Aorta (tissue), 5 donors: ENCODE results near the gene LIN54. TPM values are rescaled to one million over a fixed set of nuclear protein-coding genes. Genes with fewer than 3 reads are reported as not detected.

Experiments
- ATAC-seq: fragments of 200-7000 bp; cut with Tn5 transposase; one replicate; pipeline ENCODE4 v1.9.1; 2022; ENCODE audit warnings: moderate library complexity; ENCODE audit not compliant: low FRiP score
- DNase-seq, 2 donors: peaks; one replicate each; pipeline ENCODE4 v3.0.0-alpha.2; 2020
- H3K27ac ChIP-seq, 2 donors: one replicate each; pipeline ENCODE4 v1.5.1; 2013; ENCODE audit warnings: low read length in 2 of 2, mild to moderate bottlenecking in 2 of 2, moderate library complexity in 2 of 2, control low read depth in 1 of 2, inconsistent platforms in 1 of 2, low read depth in 1 of 2
- H3K27me3 ChIP-seq, 2 donors: one replicate each; pipeline ENCODE4 v1.6.1; 2013; ENCODE audit warnings: control low read depth in 1 of 2, low read length in 1 of 2, mild to moderate bottlenecking in 1 of 2, moderate library complexity in 1 of 2; ENCODE audit not compliant: insufficient read depth in 2 of 2, control insufficient read depth in 1 of 2
- H3K36me3 ChIP-seq, 2 donors: one replicate each; pipeline ENCODE4 v1.6.1; 2013; ENCODE audit warnings: control low read depth in 1 of 2, low read length in 1 of 2, mild to moderate bottlenecking in 1 of 2; ENCODE audit not compliant: insufficient read depth in 2 of 2, control insufficient read depth in 1 of 2
- H3K4me1 ChIP-seq, 2 donors: one replicate each; pipeline ENCODE4 v1.6.1; 2013; ENCODE audit warnings: low read length in 2 of 2, control low read depth in 1 of 2, mild to moderate bottlenecking in 1 of 2, moderate library complexity in 1 of 2; ENCODE audit not compliant: insufficient read depth in 2 of 2, control insufficient read depth in 1 of 2
- H3K4me3 ChIP-seq, 2 donors: one replicate each; pipeline ENCODE4 v1.5.1; 2013; ENCODE audit warnings: low read length in 2 of 2, control low read depth in 1 of 2, mild to moderate bottlenecking in 1 of 2
- H3K9me3 ChIP-seq: one replicate; pipeline ENCODE4 v1.6.1; 2013; ENCODE audit warnings: mild to moderate bottlenecking, low read length; ENCODE audit not compliant: control insufficient read depth
- WGBS, 2 donors: extraction: QIAGEN DNeasy Blood & Tissue Kit; methylation state at CpG; one replicate each; pipeline ENCODE4 v1.1.7; 2013; 5-methylcytosine and 5-hydroxymethylcytosine counted together
- intact Hi-C, 2 donors: fragments of 100-400 bp; cut with DNase I; formaldehyde crosslinking; loops; one replicate each; pipeline versions ENCODE4 v1.14.2 to v1.15.0; 2022
- polyA plus RNA-seq, 2 donors: library from polyadenylated mRNA; stranded (reverse); fragments of 200-250 nt; gene quantifications; one replicate each; pipeline ENCODE4 v1.2.3, GENCODE V29; 2013
- total RNA-seq, 2 donors: library from RNA; stranded (reverse); fragmentation: NEBNext Ultra II Directional; extraction: Animal tissue kit (Norgen Biotek cat#: 25700); gene quantifications; one replicate each; pipeline ENCODE4 v1.2.1, GENCODE V29; 2021
- donor health status: healthy with polysubstance abuse.
- donor health status: Bipolar disorder and iron deficiency.
- donor health status: DM: no; HTN: no; CAD: no.
- donor health status: DM: no; HTN: no; CAD: no.
- donor health status: DM: yes; HTN: yes; CAD: no.

Gene LIN54
- total and polyA plus RNA-seq, 4 donors: 2.8 to 9.7 (median 5.0) TPM

GRCh38 chr4:82975792-82976191, 34.8 kb downstream of the LIN54 start:
- ATAC-seq (no peak), DNase-seq (no peak)
- H3K4me1 ChIP-seq: no peaks in the 10 kb centered on the region
- H3K4me3 ChIP-seq: no peak overlapping the region
- WGBS, 2 donors: 84 to 89% methylated on average over 2 of the region's 2 CpGs
- no peaks in the 10 kb centered on the region for H3K36me3 ChIP-seq
- no peak overlapping the region for H3K27ac ChIP-seq
- no peaks in the 10 kb centered on the region for H3K9me3 ChIP-seq
- H3K27me3 ChIP-seq: no peaks in the 10 kb centered on the region
- intact Hi-C loops: no loop called here

GRCh38 chr4:82969414-82969813, 41.2 kb downstream of the LIN54 start:
- intact Hi-C loops: no loop called here
- Histone ChIP-seq H3K36me3 (peaks cover 2 to 5% of the 10 kb centered on the region in 2 donors), H3K27me3 (no peaks in the 10 kb centered on the region), H3K9me3 (no peaks in the 10 kb centered on the region), H3K4me3 (no peak overlapping the region), H3K27ac (no peak overlapping the region), H3K4me1 (no peaks in the 10 kb centered on the region)
- ATAC-seq (no peak), DNase-seq (no peak)
- 88 to 92% methylated on average over 2 of the region's 2 CpGs for WGBS, 2 donors

GRCh38 chr4:82968972-82969371, 41.7 kb downstream of the LIN54 start:
- Histone ChIP-seq H3K36me3 (peaks cover 2 to 5% of the 10 kb centered on the region in 2 donors), H3K9me3 (no peaks in the 10 kb centered on the region), H3K4me1 (no peaks in the 10 kb centered on the region), H3K4me3 (no peak overlapping the region), H3K27me3 (no peaks in the 10 kb centered on the region), H3K27ac (no peak overlapping the region)
- intact Hi-C loops: no loop called here
- 92 to 95% methylated on average over 4 of the region's 4 CpGs for WGBS, 2 donors
- ATAC-seq (no peak), DNase-seq (no peak)

GRCh38 chr4:82965763-82966162, 44.9 kb downstream of the LIN54 start:
- no peak overlapping the region for H3K27ac ChIP-seq
- no peaks in the 10 kb centered on the region for H3K4me1 ChIP-seq
- 98% methylated on average over 2 of the region's 2 CpGs for WGBS, 2 donors
- H3K27me3 ChIP-seq: no peaks in the 10 kb centered on the region
- no peak overlapping the region for H3K4me3 ChIP-seq
- intact Hi-C loops: no loop called here
- no peaks in the 10 kb centered on the region for H3K9me3 ChIP-seq
- peaks cover 2 to 5% of the 10 kb centered on the region in 2 donors for H3K36me3 ChIP-seq
- ATAC-seq (no peak), DNase-seq (no peak)

GRCh38 chr4:82957045-82957444, 53.6 kb downstream of the LIN54 start:
- intact Hi-C loops: no loop called here
- H3K9me3 ChIP-seq: no peaks in the 10 kb centered on the region
- ATAC-seq: no peak
- H3K27me3 ChIP-seq: no peaks in the 10 kb centered on the region
- no peaks in the 10 kb centered on the region for H3K4me1 ChIP-seq
- no peak for DNase-seq
- H3K36me3 ChIP-seq: no peaks in the 10 kb centered on the region
- H3K27ac ChIP-seq: no peak overlapping the region
- no peak overlapping the region for H3K4me3 ChIP-seq
- 93 to 95% methylated on average over 1 of the region's 1 CpG for WGBS, 2 donors

- H3K4me3 ChIP-seq: no peak overlapping the region
- DNase-seq: no peak
- WGBS, 2 donors: 96 to 97% methylated on average over 4 of the region's 4 CpGs
- ATAC-seq: no peak
- H3K4me1 ChIP-seq: no peaks in the 10 kb centered on the region
- H3K9me3 ChIP-seq: no peaks in the 10 kb centered on the region
- H3K27me3 ChIP-seq: no peaks in the 10 kb centered on the region
- no peak overlapping the region for H3K27ac ChIP-seq
- intact Hi-C loops: no loop called here
- no peaks in the 10 kb centered on the region for H3K36me3 ChIP-seq
Measured at GRCh38 chr4:82954212-82954611, 56.4 kb downstream of the LIN54 start.

GRCh38 chr4:82951196-82951595, 59.4 kb downstream of the LIN54 start:
- WGBS, 2 donors: 95 to 96% methylated on average over 2 of the region's 2 CpGs
- ATAC-seq: no peak
- intact Hi-C loops: no loop called here

GRCh38 chr4:82948647-82949204, 61.9 kb downstream of the LIN54 start:
- no peak for ATAC-seq

More at GRCh38 chr4:82951196-82951595, 59.4 kb downstream of the LIN54 start:
- no peak for DNase-seq
- Histone ChIP-seq H3K27me3 (no peaks in the 10 kb centered on the region), H3K4me1 (no peaks in the 10 kb centered on the region), H3K4me3 (no peak overlapping the region), H3K36me3 (peaks cover 0 to under 1% of the 10 kb centered on the region in 2 donors), H3K9me3 (no peaks in the 10 kb centered on the region), H3K27ac (no peak overlapping the region)

GRCh38 chr4:82947498-82947897, 63.1 kb downstream of the LIN54 start:
- Histone ChIP-seq H3K9me3 (no peaks in the 10 kb centered on the region), H3K27ac (no peak overlapping the region), H3K27me3 (no peaks in the 10 kb centered on the region), H3K4me3 (no peak overlapping the region), H3K36me3 (peaks cover 0 to 2% of the 10 kb centered on the region in 2 donors), H3K4me1 (no peaks in the 10 kb centered on the region)
- intact Hi-C loops: no loop called here
- DNase-seq (no peak), ATAC-seq (no peak)

More at GRCh38 chr4:82948647-82949204, 61.9 kb downstream of the LIN54 start:
- no peak overlapping the region for H3K27ac ChIP-seq
- no peaks in the 10 kb centered on the region for H3K27me3 ChIP-seq
- intact Hi-C loops: no loop called here
- H3K9me3 ChIP-seq: no peaks in the 10 kb centered on the region
- H3K4me1 ChIP-seq: no peaks in the 10 kb centered on the region
- WGBS, 2 donors: 97 to 100% methylated on average over 1 of the region's 1 CpG
- no peak for DNase-seq
- no peak overlapping the region for H3K4me3 ChIP-seq
- peaks cover 0 to 2% of the 10 kb centered on the region in 2 donors for H3K36me3 ChIP-seq
